ENCODE data around the gene SPTBN4.

Gene SPTBN4

GRCh38 chr19:40567040-40567749 is 100.4 kb downstream of the SPTBN4 start (continued):
- TF ChIP-seq ZNF18 (tag by site-specific recombination; IDR thresholded peaks at IDR 0.05): peak; percentile 84; the same call in 1 of the 2 replicates
- TF ChIP-seq TSHZ1 (tag by site-specific recombination; IDR thresholded peaks at IDR 0.05; ENCODE audit: borderline replicate concordance): peak; percentile 88; the same call in 1 of the 2 replicates
- TF ChIP-seq ZNF48 (tag by site-specific recombination; IDR thresholded peaks at IDR 0.05): no peak
- TF ChIP-seq ELK4 (IDR thresholded peaks at IDR 0.05; ENCODE audit: borderline replicate concordance, low read depth, low read length): no peak
- no peak for TF ChIP-seq TRIM28 (IDR thresholded peaks at IDR 0.05; ENCODE audit: borderline replicate concordance, low read length)
- TF ChIP-seq ZNF138 (tag by site-specific recombination; IDR thresholded peaks at IDR 0.05; ENCODE audit: borderline replicate concordance): peak; percentile 100
- TF ChIP-seq ZNF670 (tag by site-specific recombination; IDR thresholded peaks at IDR 0.05; ENCODE audit: low read depth): no peak
- no peak for TF ChIP-seq SCRT1 (tag by site-specific recombination; IDR thresholded peaks at IDR 0.05; ENCODE audit: borderline replicate concordance)
- TF ChIP-seq PRDM10 (tag by site-specific recombination; IDR thresholded peaks at IDR 0.05): peak; percentile 35; the same call in 1 of the 2 replicates
- TF ChIP-seq ZNF660 (tag by site-specific recombination; IDR thresholded peaks at IDR 0.05): no peak
- TF ChIP-seq ZNF530 (tag by site-specific recombination; IDR thresholded peaks at IDR 0.05; ENCODE audit: low read depth): peak; percentile 95
- TF ChIP-seq ZSCAN5A (tag by site-specific recombination; IDR thresholded peaks at IDR 0.05): no peak
- TF ChIP-seq ZNF843 (tag by site-specific recombination; IDR thresholded peaks at IDR 0.05): no peak
- TF ChIP-seq ZNF692 (tag by site-specific recombination; IDR thresholded peaks at IDR 0.05): peak; percentile 35; the same call in 1 of the 2 replicates
- peak; percentile 67; the same call in 1 of the 2 replicates for TF ChIP-seq ZBTB7A (tag by site-specific recombination; IDR thresholded peaks at IDR 0.05; ENCODE audit: low read depth)
- TF ChIP-seq YY2 (tag by site-specific recombination; IDR thresholded peaks at IDR 0.05): no peak
- TF ChIP-seq ZIC2 (tag by site-specific recombination; IDR thresholded peaks at IDR 0.05): no peak
- no peak for TF ChIP-seq ZBTB20 (tag by site-specific recombination; IDR thresholded peaks at IDR 0.05)
- TF ChIP-seq ZNF623 (tag by site-specific recombination; IDR thresholded peaks at IDR 0.05): peak; percentile 95
- TF ChIP-seq SETDB1 (IDR thresholded peaks at IDR 0.05; ENCODE audit: insufficient read length, low read length): no peak
- peak; percentile 91 for TF ChIP-seq ZNF629 (tag by site-specific recombination; IDR thresholded peaks at IDR 0.05)
- TF ChIP-seq ZNF280D (tag by site-specific recombination; IDR thresholded peaks at IDR 0.05): no peak
- TF ChIP-seq ZEB2 (tag by site-specific recombination; IDR thresholded peaks at IDR 0.05): 0 out of 2 replicates have a peak, but pooled peaks have one; percentile 34

Data from HEK293 (cell line).